Thoracic aorta (tissue), 2 donors: Measurements from ENCODE around the gene AFAP1L2. TPM values are rescaled to one million over a fixed set of nuclear protein-coding genes. Genes with fewer than 3 reads are reported as not detected.

ENCODE experiments used
- ATAC-seq: fragments of 150-250 bp; one replicate; pipeline ENCODE4 v1.8.0; 2017; ENCODE audit warnings: low read depth; ENCODE audit not compliant: insufficient number of reproducible peaks, low FRiP score
- DNase-seq: peaks from one replicate; pipeline ENCODE4 v3.0.0-alpha.2; 2020; ENCODE audit warnings: low spot score
- H3K27ac ChIP-seq, 2 donors: fragments of 200-600 bp; sonication (generic); 1 replicate in 1 of 2; 2 replicates in 1 of 2; pipeline ENCODE4 v1.5.1; 2016; ENCODE audit warnings: mild to moderate bottlenecking in 2 of 2, moderate library complexity in 2 of 2
- H3K27me3 ChIP-seq: fragments of 200-600 bp; sonication (generic); replicated peaks from 2 replicates; pipeline ENCODE4 v1.6.0; 2016; ENCODE audit warnings: mild to moderate bottlenecking; ENCODE audit not compliant: insufficient read depth
- H3K36me3 ChIP-seq: fragments of 200-600 bp; sonication (generic); one replicate; pipeline ENCODE4 v1.5.1; 2016
- H3K4me1 ChIP-seq, 2 donors: fragments of 200-600 bp; sonication (generic); 1 replicate in 1 of 2; 2 replicates in 1 of 2; pipeline versions ENCODE4 v1.5.1 to v1.6.0; 2016; ENCODE audit warnings: low read depth in 2 of 2, mild to moderate bottlenecking in 1 of 2; ENCODE audit not compliant: control insufficient read depth in 1 of 2
- H3K4me3 ChIP-seq: fragments of 200-600 bp; sonication (generic); 2 replicates; pipeline ENCODE4 v1.5.1; 2016; ENCODE audit warnings: mild to moderate bottlenecking
- H3K9me3 ChIP-seq: fragments of 200-600 bp; sonication (generic); 2 replicates; pipeline ENCODE4 v1.5.1; 2016
- CTCF ChIP-seq: fragments of 200-600 bp; sonication (generic); IDR thresholded peaks from one replicate; pipeline ENCODE4 v1.5.1; 2019; ENCODE audit warnings: antibody characterized with exemption
- total RNA-seq, 2 donors: library from RNA; depleted of rRNA; stranded (reverse); fragments of >200 nt; gene quantifications; one replicate each; pipeline versions ENCODE4 v1.1.0 to v1.2.3, GENCODE V29; 2016

Gene AFAP1L2
- total RNA-seq, 2 donors from 2014 or later = 7.7 to 13.3 TPM

DNA sequence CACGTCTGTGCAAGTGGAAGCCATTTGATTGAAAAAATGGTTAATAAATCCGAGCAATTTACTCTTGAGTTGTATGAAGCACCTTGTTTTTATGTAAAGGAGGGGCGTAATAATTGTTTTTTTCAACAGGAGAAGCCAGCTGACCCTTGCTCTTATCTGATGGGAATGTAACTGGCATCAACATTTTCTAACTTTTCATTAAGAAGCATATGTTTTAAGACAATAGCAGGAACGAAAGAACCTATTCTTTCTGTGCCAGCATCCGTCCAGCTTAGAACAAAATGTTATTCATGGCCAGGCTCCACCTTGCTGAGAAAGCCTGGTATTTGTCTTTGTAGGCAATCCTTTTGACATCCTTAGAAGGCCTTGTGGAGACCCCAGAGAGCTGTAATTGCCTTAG is 22.2 kb upstream of the AFAP1L2 start:
- Histone ChIP-seq H3K27ac (no peak overlapping the region), H3K4me3 (no peak overlapping the region), H3K4me1 (peaks cover 6 to 22% of the 10 kb centered on the region in 2 donors), H3K27me3 (no peaks in the 10 kb centered on the region), H3K9me3 (no peaks in the 10 kb centered on the region), H3K36me3 (no peaks in the 10 kb centered on the region)
- DNase-seq (no peak), ATAC-seq (no peak)
- TF ChIP-seq CTCF = no peak

- H3K4me3 ChIP-seq = no peak overlapping the region
Measured at GRCh38 chr10:114420811-114421485, 16.6 kb upstream of the AFAP1L2 start.

GRCh38 chr10:114418109-114418508 is 13.8 kb upstream of the AFAP1L2 start:
- no peaks in the 10 kb centered on the region for H3K27me3 ChIP-seq
- TF ChIP-seq CTCF = no peak
- no peak overlapping the region for H3K27ac ChIP-seq
- H3K9me3 ChIP-seq = no peaks in the 10 kb centered on the region
- H3K4me3 ChIP-seq = no peak overlapping the region
- no peak for ATAC-seq
- peaks cover 2 to 6% of the 10 kb centered on the region in 2 donors for H3K4me1 ChIP-seq
- no peaks in the 10 kb centered on the region for H3K36me3 ChIP-seq
- DNase-seq = no peak

More at GRCh38 chr10:114420811-114421485, 16.6 kb upstream of the AFAP1L2 start:
- Histone ChIP-seq H3K9me3 (no peaks in the 10 kb centered on the region), H3K27ac (no peak overlapping the region), H3K36me3 (no peaks in the 10 kb centered on the region), H3K27me3 (no peaks in the 10 kb centered on the region), H3K4me1 (peaks cover 0 to 2% of the 10 kb centered on the region in 2 donors)
- no peak for TF ChIP-seq CTCF
- no peak for ATAC-seq
- no peak for DNase-seq

DNA sequence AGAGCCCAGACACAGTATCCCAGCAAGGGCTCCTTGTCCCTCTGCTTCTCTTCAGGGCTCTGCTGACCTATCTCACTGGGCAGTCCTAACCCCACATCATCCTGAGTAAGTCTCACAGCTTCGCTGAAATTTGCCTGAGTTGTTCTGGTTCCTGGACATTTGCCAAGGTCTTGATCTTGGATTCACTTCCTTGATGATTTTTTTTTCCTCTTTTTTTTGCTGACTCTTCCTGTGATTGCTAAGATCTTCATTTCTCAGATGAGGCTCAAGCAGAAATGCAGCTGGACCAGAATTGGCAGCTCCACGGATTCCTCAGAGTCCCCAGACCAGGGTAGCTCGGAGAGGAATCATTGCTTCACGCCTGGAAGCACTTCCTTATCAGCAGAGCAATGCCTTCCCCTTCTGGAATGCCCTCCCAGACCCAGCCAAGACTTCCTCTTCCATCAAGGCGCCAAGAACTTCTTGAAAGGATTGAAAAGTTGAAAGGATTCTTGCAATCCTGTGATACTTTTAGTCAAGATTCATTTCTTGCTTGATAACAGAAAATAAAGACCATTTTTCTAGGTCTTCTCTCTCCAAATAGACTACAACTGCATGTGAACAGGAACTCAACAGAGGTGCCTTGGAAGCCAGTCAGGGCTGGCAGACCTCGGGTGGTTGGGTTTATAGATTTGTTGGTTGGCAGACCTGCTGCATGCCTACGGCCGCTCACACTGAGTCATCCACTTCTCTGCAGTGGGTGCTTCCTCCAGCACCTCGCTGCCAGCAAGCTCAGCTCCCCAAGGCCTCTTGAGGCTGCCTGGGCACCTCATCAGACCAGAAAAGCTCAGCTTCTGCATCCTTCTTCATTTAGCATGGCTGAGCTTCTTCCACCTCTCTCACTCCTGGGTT is 8.8 kb upstream of the AFAP1L2 start:
- TF ChIP-seq CTCF = no peak
- peaks cover 8 to 14% of the 10 kb centered on the region in 2 donors for H3K4me1 ChIP-seq
- no peaks in the 10 kb centered on the region for H3K36me3 ChIP-seq
- no peaks in the 10 kb centered on the region for H3K27me3 ChIP-seq
- no peaks in the 10 kb centered on the region for H3K9me3 ChIP-seq
- peak overlapping the region; percentile 40 to 63 for H3K27ac ChIP-seq
- no peak overlapping the region for H3K4me3 ChIP-seq
- DNase-seq (peak; percentile 18), ATAC-seq (peak; percentile 41)

DNA sequence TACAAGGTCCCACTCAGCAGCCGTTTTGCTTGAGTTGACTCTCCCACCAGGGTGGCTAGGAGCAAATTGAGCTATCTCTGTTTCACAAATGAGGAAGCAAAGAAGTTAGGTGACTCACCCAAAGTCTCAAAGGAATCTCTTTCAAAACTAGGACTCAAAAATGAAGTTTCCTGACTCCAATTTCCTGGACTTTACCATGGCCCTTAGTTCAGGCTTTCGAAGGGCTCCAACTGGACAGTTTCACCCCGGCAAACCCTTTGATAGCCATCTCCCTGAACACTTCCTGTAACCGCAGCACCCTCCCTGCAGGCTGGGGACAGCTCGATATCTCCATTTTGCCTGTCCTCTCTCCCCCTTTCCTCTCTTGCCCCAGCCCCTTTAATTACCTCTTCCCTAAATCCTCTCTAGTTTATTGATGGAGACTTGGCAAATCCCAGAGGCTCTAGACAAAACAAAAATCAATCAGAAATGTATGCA is 4.7 kb upstream of the AFAP1L2 start:
- no peak overlapping the region for H3K4me3 ChIP-seq
- no peaks in the 10 kb centered on the region for H3K9me3 ChIP-seq
- DNase-seq (no peak), ATAC-seq (no peak)
- no peak overlapping the region for H3K27ac ChIP-seq
- no peak for TF ChIP-seq CTCF
- peaks cover 9 to 25% of the 10 kb centered on the region in 2 donors for H3K4me1 ChIP-seq
- no peaks in the 10 kb centered on the region for H3K27me3 ChIP-seq
- no peaks in the 10 kb centered on the region for H3K36me3 ChIP-seq
